B cell (primary cell): ENCODE data around the gene COL25A1.

ENCODE experiments used
- EZH2 ChIP-seq: IDR thresholded peaks from 2 replicates; pipeline ENCODE4 v1.6.1; 2012; ENCODE audit warnings: borderline replicate concordance, low read depth, mild to moderate bottlenecking, moderate library complexity, low read length; ENCODE audit not compliant: insufficient read depth, poor library complexity, severe bottlenecking
- TF ChIP-seq, protein P1 (sequence below): fragments of 200-600 bp; IDR thresholded peaks from one replicate; pipeline ENCODE4 v1.8.0; 2022; ENCODE audit warnings: antibody characterized with exemption, mild to moderate bottlenecking

- TF ChIP-seq, protein P1, sequence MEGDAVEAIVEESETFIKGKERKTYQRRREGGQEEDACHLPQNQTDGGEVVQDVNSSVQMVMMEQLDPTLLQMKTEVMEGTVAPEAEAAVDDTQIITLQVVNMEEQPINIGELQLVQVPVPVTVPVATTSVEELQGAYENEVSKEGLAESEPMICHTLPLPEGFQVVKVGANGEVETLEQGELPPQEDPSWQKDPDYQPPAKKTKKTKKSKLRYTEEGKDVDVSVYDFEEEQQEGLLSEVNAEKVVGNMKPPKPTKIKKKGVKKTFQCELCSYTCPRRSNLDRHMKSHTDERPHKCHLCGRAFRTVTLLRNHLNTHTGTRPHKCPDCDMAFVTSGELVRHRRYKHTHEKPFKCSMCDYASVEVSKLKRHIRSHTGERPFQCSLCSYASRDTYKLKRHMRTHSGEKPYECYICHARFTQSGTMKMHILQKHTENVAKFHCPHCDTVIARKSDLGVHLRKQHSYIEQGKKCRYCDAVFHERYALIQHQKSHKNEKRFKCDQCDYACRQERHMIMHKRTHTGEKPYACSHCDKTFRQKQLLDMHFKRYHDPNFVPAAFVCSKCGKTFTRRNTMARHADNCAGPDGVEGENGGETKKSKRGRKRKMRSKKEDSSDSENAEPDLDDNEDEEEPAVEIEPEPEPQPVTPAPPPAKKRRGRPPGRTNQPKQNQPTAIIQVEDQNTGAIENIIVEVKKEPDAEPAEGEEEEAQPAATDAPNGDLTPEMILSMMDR, result no peak
- TF ChIP-seq EZH2, result no peak
These were observed 155.3 kb downstream of the COL25A1 start for GRCh38 chr4:109147135-109147534.
